ENCODE results near the gene PRM3. TPM values are rescaled to one million over a fixed set of nuclear protein-coding genes. Genes with fewer than 3 reads are reported as not detected.

The PRM3 gene
- total and polyA plus RNA-seq, 2 donors (not counting 1 experiment from before 2014, with no cell fraction given) = not detected

- no peaks in the 10 kb centered on the region for H4K20me1 ChIP-seq (ENCODE audit: control insufficient read depth, extremely low read depth, insufficient read depth, low read length)
- DNase-seq (ENCODE audit: low read depth in 2 of 2) = no peak
- H3K27me3 ChIP-seq (ENCODE audit: control insufficient read depth, insufficient read depth, low read length) = peaks cover 17% of the 10 kb centered on the region
- no peak overlapping the region for H3K4me2 ChIP-seq (ENCODE audit: extremely low read depth, insufficient read depth, low read length)
- H3K4me3 ChIP-seq (replicated peaks in 1 of 4; ENCODE audit: control extremely low read depth in 1 of 4, insufficient read depth in 1 of 4, low read depth in 3 of 4, low read length in 4 of 4) = no peak overlapping the region
- no peaks in the 10 kb centered on the region for H3K79me2 ChIP-seq (ENCODE audit: control insufficient read depth, insufficient read depth, low read length)
- no peak overlapping the region for H2AFZ ChIP-seq (ENCODE audit: low read length)
- no peaks in the 10 kb centered on the region for H3K9me3 ChIP-seq (ENCODE audit: control insufficient read depth, insufficient read depth, low read depth, low read length)
- TF ChIP-seq EZH2 (IDR thresholded peaks at IDR 0.05; ENCODE audit: low read length, missing control alignments) = no peak
- TF ChIP-seq CTCF (conservative IDR thresholded peaks at IDR 0.05 in 1 of 2, IDR thresholded peaks at IDR 0.05 in 1 of 2; ENCODE audit: low read depth in 1 of 2, low read length in 2 of 2) = no peak
- H3K36me3 ChIP-seq (ENCODE audit: control insufficient read depth, insufficient read depth, low read length) = no peaks in the 10 kb centered on the region
- H3K4me1 ChIP-seq (ENCODE audit: control insufficient read depth, extremely low read depth, insufficient read depth, low read length) = no peaks in the 10 kb centered on the region
- no peak overlapping the region for H3K27ac ChIP-seq (ENCODE audit: insufficient read depth, low read length)
- H3K9ac ChIP-seq (ENCODE audit: insufficient read depth, low read length) = no peak overlapping the region
Measured at GRCh38 chr16:11289202-11289601, 15.8 kb upstream of the PRM3 start.

- TF ChIP-seq EZH2 (IDR thresholded peaks at IDR 0.05; ENCODE audit: low read length, missing control alignments) (no peak), CTCF (conservative IDR thresholded peaks at IDR 0.05 in 1 of 2, IDR thresholded peaks at IDR 0.05 in 1 of 2; ENCODE audit: low read depth in 1 of 2, low read length in 2 of 2) (no peak)
- Histone ChIP-seq H3K4me1 (ENCODE audit: control insufficient read depth, extremely low read depth, insufficient read depth, low read length) (no peaks in the 10 kb centered on the region), H3K4me2 (ENCODE audit: extremely low read depth, insufficient read depth, low read length) (no peak overlapping the region), H2AFZ (ENCODE audit: low read length) (no peak overlapping the region), H3K4me3 (replicated peaks in 1 of 4; ENCODE audit: control extremely low read depth in 1 of 4, insufficient read depth in 1 of 4, low read depth in 3 of 4, low read length in 4 of 4) (no peak overlapping the region), H3K36me3 (ENCODE audit: control insufficient read depth, insufficient read depth, low read length) (no peaks in the 10 kb centered on the region), H3K9me3 (ENCODE audit: control insufficient read depth, insufficient read depth, low read depth, low read length) (no peaks in the 10 kb centered on the region), H3K9ac (ENCODE audit: insufficient read depth, low read length) (no peak overlapping the region), H3K27ac (ENCODE audit: insufficient read depth, low read length) (no peak overlapping the region), H3K79me2 (ENCODE audit: control insufficient read depth, insufficient read depth, low read length) (no peaks in the 10 kb centered on the region), H3K27me3 (ENCODE audit: control insufficient read depth, insufficient read depth, low read length) (peaks cover 19% of the 10 kb centered on the region), H4K20me1 (ENCODE audit: control insufficient read depth, extremely low read depth, insufficient read depth, low read length) (no peaks in the 10 kb centered on the region)
- DNase-seq (ENCODE audit: low read depth in 2 of 2) = no peak
Measured at GRCh38 chr16:11285842-11286241, 12.4 kb upstream of the PRM3 start.

GRCh38 chr16:11283820-11284248, 10.4 kb upstream of the PRM3 start:
- no peak overlapping the region for H3K4me2 ChIP-seq (ENCODE audit: extremely low read depth, insufficient read depth, low read length)
- no peaks in the 10 kb centered on the region for H3K9me3 ChIP-seq (ENCODE audit: control insufficient read depth, insufficient read depth, low read depth, low read length)
- no peak overlapping the region for H3K9ac ChIP-seq (ENCODE audit: insufficient read depth, low read length)
- no peak for DNase-seq (ENCODE audit: low read depth in 2 of 2)
- no peaks in the 10 kb centered on the region for H3K4me1 ChIP-seq (ENCODE audit: control insufficient read depth, extremely low read depth, insufficient read depth, low read length)
- no peak overlapping the region for H3K27ac ChIP-seq (ENCODE audit: insufficient read depth, low read length)
- H3K4me3 ChIP-seq (replicated peaks in 1 of 4; ENCODE audit: control extremely low read depth in 1 of 4, insufficient read depth in 1 of 4, low read depth in 3 of 4, low read length in 4 of 4) = no peak overlapping the region
- no peaks in the 10 kb centered on the region for H3K79me2 ChIP-seq (ENCODE audit: control insufficient read depth, insufficient read depth, low read length)
- H4K20me1 ChIP-seq (ENCODE audit: control insufficient read depth, extremely low read depth, insufficient read depth, low read length) = no peaks in the 10 kb centered on the region
- no peak overlapping the region for H2AFZ ChIP-seq (ENCODE audit: low read length)
- peaks cover 24% of the 10 kb centered on the region for H3K27me3 ChIP-seq (ENCODE audit: control insufficient read depth, insufficient read depth, low read length)
- H3K36me3 ChIP-seq (ENCODE audit: control insufficient read depth, insufficient read depth, low read length) = no peaks in the 10 kb centered on the region
- TF ChIP-seq EZH2 (IDR thresholded peaks at IDR 0.05; ENCODE audit: low read length, missing control alignments) (no peak), CTCF (conservative IDR thresholded peaks at IDR 0.05 in 1 of 2, IDR thresholded peaks at IDR 0.05 in 1 of 2; ENCODE audit: low read depth in 1 of 2, low read length in 2 of 2) (peak in 1 of 2 donors; percentile 13)
